Measurements from ENCODE around the gene TSC22D3. TPM values are rescaled to one million over a fixed set of nuclear protein-coding genes. Genes with fewer than 3 reads are reported as not detected.

Gene TSC22D3
- polyA plus RNA-seq, 3 donors, result 109 to 131 (median 122) TPM

Other genes starting within 250 kb of the TSC22D3 start
- gene PRPS1, start 147.3 kb downstream of the TSC22D3 start, polyA plus RNA-seq (ENCODE audit: insufficient read length in 3 of 3), result 10 to 100 TPM; 48.1 to 52.4 (median 50.6) TPM
- gene NCBP2L, start 1.9 kb upstream of the TSC22D3 start, polyA plus RNA-seq (ENCODE audit: insufficient read length in 3 of 3), result under 1 TPM in 1 of 3 donors, not detected in 2; 0.14 TPM
- 10 to 100 TPM; 10.4 to 11.3 (median 10.6) TPM for gene MID2, start 50.1 kb upstream of the TSC22D3 start, polyA plus RNA-seq (ENCODE audit: insufficient read length in 3 of 3)
- not detected for gene TEX13B, start 206.6 kb upstream of the TSC22D3 start, polyA plus RNA-seq (ENCODE audit: insufficient read length in 3 of 3)